SU-DHL-6 (cell line): ENCODE measurements around the gene PPARA.

Source experiments
- EZH2phosphoT487 ChIP-seq: fragments of 200-600 bp; sonication (generic), shearing (Covaris generic); conservative IDR thresholded peaks from 2 replicates; pipeline ENCODE4 v1.6.1; 2018; ENCODE audit warnings: mild to moderate bottlenecking, antibody characterized with exemption, low read length, moderate library complexity, mixed read lengths
- TF ChIP-seq, protein P1 (sequence below): fragments of 200-600 bp; sonication (generic); IDR thresholded peaks from one replicate; pipeline ENCODE4 v1.5.1; 2017; ENCODE audit warnings: antibody characterized with exemption, mild to moderate bottlenecking, low read length, moderate library complexity; ENCODE audit not compliant: insufficient read depth, poor library complexity, severe bottlenecking

DNA sequence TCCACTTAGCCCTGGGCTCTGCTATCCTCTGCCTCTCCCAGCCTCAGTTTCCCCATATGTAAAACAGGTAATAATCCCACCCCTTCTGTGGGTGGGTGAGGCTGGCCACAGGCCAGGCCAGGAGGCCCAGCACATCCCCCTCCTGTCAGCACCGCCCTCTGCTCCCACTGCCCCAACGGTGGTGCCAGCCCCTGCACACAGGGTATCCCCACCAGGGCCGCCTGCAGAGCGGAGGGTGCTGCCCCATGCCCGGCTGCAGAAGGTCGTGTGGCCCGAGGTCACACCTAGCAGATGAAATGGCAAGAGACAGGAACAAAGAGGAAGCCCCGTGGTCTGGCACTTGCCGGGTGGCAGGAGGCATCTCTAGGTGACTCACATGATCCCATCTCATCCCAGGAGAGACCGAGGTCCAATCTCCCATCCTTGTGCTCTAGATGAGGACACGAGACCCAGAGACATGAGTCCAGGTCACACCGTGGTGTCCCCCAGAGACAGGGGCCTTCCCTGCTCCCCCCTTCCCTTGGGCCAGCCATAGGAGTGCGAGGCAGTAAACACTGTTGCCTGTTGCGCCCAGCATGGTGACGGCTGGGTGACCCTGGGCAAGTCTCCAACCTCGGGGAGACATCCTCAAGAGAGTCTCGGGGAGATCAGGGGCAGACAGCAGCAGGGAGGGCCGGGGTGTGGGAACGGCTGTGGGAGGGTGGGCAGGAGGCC lies 27.2 kb upstream of the PPARA start:
- TF ChIP-seq, protein P1, sequence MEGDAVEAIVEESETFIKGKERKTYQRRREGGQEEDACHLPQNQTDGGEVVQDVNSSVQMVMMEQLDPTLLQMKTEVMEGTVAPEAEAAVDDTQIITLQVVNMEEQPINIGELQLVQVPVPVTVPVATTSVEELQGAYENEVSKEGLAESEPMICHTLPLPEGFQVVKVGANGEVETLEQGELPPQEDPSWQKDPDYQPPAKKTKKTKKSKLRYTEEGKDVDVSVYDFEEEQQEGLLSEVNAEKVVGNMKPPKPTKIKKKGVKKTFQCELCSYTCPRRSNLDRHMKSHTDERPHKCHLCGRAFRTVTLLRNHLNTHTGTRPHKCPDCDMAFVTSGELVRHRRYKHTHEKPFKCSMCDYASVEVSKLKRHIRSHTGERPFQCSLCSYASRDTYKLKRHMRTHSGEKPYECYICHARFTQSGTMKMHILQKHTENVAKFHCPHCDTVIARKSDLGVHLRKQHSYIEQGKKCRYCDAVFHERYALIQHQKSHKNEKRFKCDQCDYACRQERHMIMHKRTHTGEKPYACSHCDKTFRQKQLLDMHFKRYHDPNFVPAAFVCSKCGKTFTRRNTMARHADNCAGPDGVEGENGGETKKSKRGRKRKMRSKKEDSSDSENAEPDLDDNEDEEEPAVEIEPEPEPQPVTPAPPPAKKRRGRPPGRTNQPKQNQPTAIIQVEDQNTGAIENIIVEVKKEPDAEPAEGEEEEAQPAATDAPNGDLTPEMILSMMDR: no peak
- no peak for TF ChIP-seq EZH2phosphoT487
